Spinal cord (tissue), 10 donors: Measurements from ENCODE around the gene ZNF426. TPM values are rescaled to one million over a fixed set of nuclear protein-coding genes. Genes with fewer than 3 reads are reported as not detected.

ENCODE experiments used
- DNase-seq, 6 donors: peaks; one replicate each; pipeline versions ENCODE4 v3.0.0 to v3.0.0-alpha.2; 2013 to 2015; ENCODE audit warnings: low spot score in 6 of 6, low read depth in 4 of 6
- H3K27ac ChIP-seq: one replicate; pipeline ENCODE4 v1.5.1; 2013; ENCODE audit warnings: low read depth, low read length, control low read depth
- H3K27me3 ChIP-seq: one replicate; pipeline ENCODE4 v1.6.1; 2013; ENCODE audit warnings: low read length; ENCODE audit not compliant: control insufficient read depth, insufficient read depth
- H3K36me3 ChIP-seq: one replicate; pipeline ENCODE4 v1.6.1; 2013; ENCODE audit warnings: low read length; ENCODE audit not compliant: control insufficient read depth, insufficient read depth
- H3K4me1 ChIP-seq: one replicate; pipeline ENCODE4 v1.6.1; 2013; ENCODE audit warnings: low read length; ENCODE audit not compliant: control insufficient read depth, insufficient read depth
- H3K4me3 ChIP-seq: one replicate; pipeline ENCODE4 v1.5.1; 2013; ENCODE audit warnings: low read depth, low read length, control low read depth
- H3K9me3 ChIP-seq: one replicate; pipeline ENCODE4 v1.6.1; 2013; ENCODE audit warnings: low read length; ENCODE audit not compliant: control insufficient read depth, insufficient read depth
- WGBS: methylation state at CpG from one replicate; pipeline ENCODE4 v1.1.5; 2013; ENCODE audit warnings: missing lambda C conversion rate; ENCODE audit not compliant: insufficient coverage; 5-methylcytosine and 5-hydroxymethylcytosine counted together
- polyA plus RNA-seq, 2 donors: library from polyadenylated mRNA; unstranded; fragments of 120-200 nt; gene quantifications; one replicate each; pipeline ENCODE4 v1.2.1, GENCODE V29; 2013; ENCODE audit not compliant: insufficient read length in 2 of 2
- total RNA-seq, 2 donors: library from RNA; depleted of rRNA in 1 of 2; stranded (reverse); fragments of 120-200 nt in 1 of 2; fragments of >200 nt in 1 of 2; gene quantifications; one replicate each; pipeline versions ENCODE4 v1.2.3 to v1.2.4, GENCODE V29; 2013 to 2014
- donor health status: healthy.

The ZNF426 gene
- total and polyA plus RNA-seq, 4 donors: 13.1 to 28.7 (median 21.0) TPM

GRCh38 chr19:9500796-9501195, 37.6 kb downstream of the ZNF426 start:
- no peak for DNase-seq
- H3K9me3 ChIP-seq: peaks cover 3% of the 10 kb centered on the region
- 88% methylated on average over 1 of the region's 1 CpG for WGBS

GRCh38 chr19:9498183-9498902, 40.1 kb downstream of the ZNF426 start, which contains the start of gene ZNF560:
Gene ZNF560, minus strand, starts transcription at chr19:9498616. Its CDS starts 23,303 bp downstream, at chr19:9475313.
- no peaks in the 10 kb centered on the region for H3K36me3 ChIP-seq
- H3K4me3 ChIP-seq: no peak within 1 kb of the TSS
- H3K4me1 ChIP-seq: no peaks in the 10 kb centered on the region
- H3K27me3 ChIP-seq: no peaks in the 10 kb centered on the region
- H3K27ac ChIP-seq: no peak within 1 kb of the TSS
- DNase-seq: peak in 1 of 6 donors; percentile 2
- WGBS: 2% methylated on average over 44 of the region's 44 CpGs
- peaks cover 3% of the 10 kb centered on the region for H3K9me3 ChIP-seq

More at GRCh38 chr19:9500796-9501195, 37.6 kb downstream of the ZNF426 start:
- Histone ChIP-seq H3K27ac (no peak overlapping the region), H3K36me3 (no peaks in the 10 kb centered on the region), H3K4me3 (no peak overlapping the region), H3K4me1 (no peaks in the 10 kb centered on the region), H3K27me3 (no peaks in the 10 kb centered on the region)

DNA sequence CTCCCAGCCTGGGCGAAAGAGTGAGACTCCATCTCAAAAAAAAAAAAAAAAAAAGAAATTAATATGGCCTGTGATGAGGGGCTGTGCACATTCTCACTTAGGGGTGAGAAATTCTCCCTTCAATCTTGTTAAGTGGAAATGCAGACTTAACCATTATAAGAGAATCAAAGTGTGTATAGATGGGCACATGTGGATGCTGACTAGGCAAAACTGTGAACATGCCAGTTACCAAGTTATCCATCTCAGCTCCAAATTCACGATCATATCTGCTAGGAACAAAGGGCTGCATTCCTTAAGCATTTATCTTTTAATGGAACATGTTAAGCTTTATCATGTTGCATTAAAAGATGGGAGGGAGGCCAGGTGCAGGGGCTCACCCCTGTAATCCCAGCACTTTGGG, 44.3 kb downstream of the ZNF426 start:
- Histone ChIP-seq H3K36me3 (no peaks in the 10 kb centered on the region), H3K27ac (no peak overlapping the region), H3K4me1 (no peaks in the 10 kb centered on the region), H3K4me3 (no peak overlapping the region), H3K9me3 (peaks cover 3% of the 10 kb centered on the region), H3K27me3 (no peaks in the 10 kb centered on the region)
- no CpG with 5 or more reads among the region's 2 CpGs for WGBS
- DNase-seq: no peak

GRCh38 chr19:9487016-9487415, 51.4 kb downstream of the ZNF426 start:
- Histone ChIP-seq H3K27ac (no peak overlapping the region), H3K9me3 (peaks cover 11% of the 10 kb centered on the region), H3K36me3 (no peaks in the 10 kb centered on the region), H3K27me3 (no peaks in the 10 kb centered on the region), H3K4me3 (no peak overlapping the region), H3K4me1 (no peaks in the 10 kb centered on the region)
- 80% methylated on average over 1 of the region's 2 CpGs for WGBS
- no peak for DNase-seq

GRCh38 chr19:9485140-9485539, 53.3 kb downstream of the ZNF426 start:
- H3K27me3 ChIP-seq: no peaks in the 10 kb centered on the region
- no peaks in the 10 kb centered on the region for H3K36me3 ChIP-seq
- peaks cover 11% of the 10 kb centered on the region for H3K9me3 ChIP-seq
- DNase-seq: no peak
- no peaks in the 10 kb centered on the region for H3K4me1 ChIP-seq
- WGBS: 60% methylated on average over 1 of the region's 2 CpGs
- no peak overlapping the region for H3K27ac ChIP-seq
- no peak overlapping the region for H3K4me3 ChIP-seq

DNA sequence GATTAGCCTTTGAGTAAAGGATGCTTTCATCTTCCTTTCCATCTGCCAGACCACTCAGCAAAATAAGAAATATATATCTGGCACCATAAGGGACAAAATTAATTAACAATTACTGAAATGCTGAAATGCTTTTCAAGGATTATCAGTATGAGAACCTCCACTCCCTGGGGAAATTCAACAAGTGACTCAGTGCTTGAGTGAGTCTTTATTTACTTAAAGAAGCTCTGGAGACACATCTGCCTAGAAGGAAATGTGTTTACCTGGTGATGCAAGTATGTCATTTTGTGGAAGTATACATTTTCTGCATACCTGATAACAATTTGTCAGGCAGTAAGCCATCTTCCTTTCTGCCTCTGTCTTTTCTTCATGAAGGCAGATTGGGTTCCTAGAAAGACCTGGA, 63.5 kb downstream of the ZNF426 start:
- Histone ChIP-seq H3K27ac (no peak overlapping the region), H3K36me3 (no peaks in the 10 kb centered on the region), H3K27me3 (no peaks in the 10 kb centered on the region), H3K4me1 (no peaks in the 10 kb centered on the region), H3K4me3 (no peak overlapping the region), H3K9me3 (no peaks in the 10 kb centered on the region)
- no peak for DNase-seq

Other genes starting within 250 kb of the ZNF426 start
- 10 to 100 TPM; 10.7 to 19.5 TPM for gene ZNF699, start 228.8 kb downstream of the ZNF426 start, total RNA-seq
- gene ZNF699, start 228.8 kb downstream of the ZNF426 start, polyA plus RNA-seq: 1 to 10 TPM; 3.9 to 5.8 TPM
- gene ZNF559, start 214.5 kb downstream of the ZNF426 start, total RNA-seq: 10 to 100 TPM; 45.7 to 50.4 TPM
- gene ZNF559, start 214.5 kb downstream of the ZNF426 start, polyA plus RNA-seq: 10 to 100 TPM; 40.7 to 42.0 TPM
- gene ZNF177, start 175.6 kb downstream of the ZNF426 start, total RNA-seq: 10 to 100 TPM in 1 of 2 donors, 1 to 10 TPM in 1; 9.9 to 11.5 TPM
- gene ZNF177, start 175.6 kb downstream of the ZNF426 start, polyA plus RNA-seq: 10 to 100 TPM; 14.7 to 16.9 TPM
- 10 to 100 TPM; 18.5 to 23.7 TPM for gene ZNF266, start 103.1 kb downstream of the ZNF426 start, total RNA-seq
- 10 to 100 TPM; 26.6 to 45.5 TPM for gene ZNF266, start 103.1 kb downstream of the ZNF426 start, polyA plus RNA-seq
- under 1 TPM; 0.66 to 0.79 TPM for gene ZNF560, start 40.0 kb downstream of the ZNF426 start, total RNA-seq
- gene ZNF560, start 40.0 kb downstream of the ZNF426 start, polyA plus RNA-seq: 1 to 10 TPM in 1 of 2 donors, under 1 TPM in 1; 0.96 to 1.2 TPM
- gene ZNF121, start 45.9 kb upstream of the ZNF426 start, total RNA-seq: 10 to 100 TPM; 46.2 to 54.9 TPM
- 10 to 100 TPM; 13.7 to 17.8 TPM for gene ZNF121, start 45.9 kb upstream of the ZNF426 start, polyA plus RNA-seq
- 10 to 100 TPM; 37.4 to 46.3 TPM for gene ZNF561, start 82.6 kb upstream of the ZNF426 start, total RNA-seq
- 10 to 100 TPM; 25.3 to 33.3 TPM for gene ZNF561, start 82.6 kb upstream of the ZNF426 start, polyA plus RNA-seq
- gene ZNF562, start 136.5 kb upstream of the ZNF426 start, total RNA-seq: 10 to 100 TPM; 57.6 to 65.1 TPM
- gene ZNF562, start 136.5 kb upstream of the ZNF426 start, polyA plus RNA-seq: 10 to 100 TPM; 22.6 to 22.7 TPM
- 10 to 100 TPM; 30.6 to 36.6 TPM for gene ZNF846, start 230.1 kb upstream of the ZNF426 start, total RNA-seq
- gene ZNF846, start 230.1 kb upstream of the ZNF426 start, polyA plus RNA-seq: 10 to 100 TPM; 16.5 to 23.4 TPM